Glutamatergic neuron (in vitro differentiated cells): ENCODE results near the gene AR. TPM values are rescaled to one million over a fixed set of nuclear protein-coding genes. Genes with fewer than 3 reads are reported as not detected.
"Not testable (repeated sequence)": the region's sequence is repeated elsewhere in the genome, so short reads cannot be mapped to it uniquely, and the experiment has no call there.

ENCODE experiments used
- DNase-seq: peaks from one replicate; pipeline ENCODE4 v3.0.0; 2022
- H3K27ac Mint-ChIP-seq: one replicate; pipeline ENCODE4 v1.8.0; 2020; ENCODE audit warnings: mild to moderate bottlenecking, mixed read lengths, inconsistent platforms; ENCODE audit not compliant: unreplicated experiment
- H3K27me3 Mint-ChIP-seq: one replicate; pipeline ENCODE4 v1.8.0; 2020; ENCODE audit warnings: mild to moderate bottlenecking, moderate library complexity, mixed read lengths, inconsistent platforms; ENCODE audit not compliant: unreplicated experiment
- H3K36me3 Mint-ChIP-seq: one replicate; pipeline ENCODE4 v1.8.0; 2020; ENCODE audit warnings: mild to moderate bottlenecking, mixed read lengths, inconsistent platforms; ENCODE audit not compliant: unreplicated experiment
- H3K4me1 Mint-ChIP-seq: one replicate; pipeline ENCODE4 v1.8.0; 2020; ENCODE audit warnings: mild to moderate bottlenecking, low read depth, mixed read lengths, inconsistent platforms; ENCODE audit not compliant: unreplicated experiment
- H3K4me3 Mint-ChIP-seq: one replicate; pipeline ENCODE4 v1.8.0; 2020; ENCODE audit warnings: mild to moderate bottlenecking, mixed read lengths, inconsistent platforms; ENCODE audit not compliant: unreplicated experiment
- H3K9me3 Mint-ChIP-seq: one replicate; pipeline ENCODE4 v1.8.0; 2020; ENCODE audit warnings: mild to moderate bottlenecking, moderate library complexity, mixed read lengths, inconsistent platforms; ENCODE audit not compliant: unreplicated experiment
- CTCF ChIP-seq: fragments of 200-600 bp; sonication (generic); IDR thresholded peaks from one replicate; pipeline ENCODE4 v1.5.0; 2021; ENCODE audit not compliant: partially characterized antibody, unreplicated experiment
- total RNA-seq: library from RNA; stranded (reverse); fragmentation: NEBNext Ultra II Directional; extraction: Animal tissue kit (Norgen Biotek cat#: 25700); gene quantifications from one replicate; pipeline ENCODE4 v1.2.1, GENCODE V29; 2021; ENCODE audit not compliant: unreplicated experiment

The AR gene
- total RNA-seq, 1 donor from 2014 or later = 0.56 TPM

- DNase-seq = no peak
- no peak for TF ChIP-seq CTCF
- H3K27me3 Mint-ChIP-seq = no peaks in the 10 kb centered on the region
- H3K27ac Mint-ChIP-seq = no peak overlapping the region
- H3K9me3 Mint-ChIP-seq = peaks cover 1% of the 10 kb centered on the region
- no peaks in the 10 kb centered on the region for H3K4me1 Mint-ChIP-seq
- H3K4me3 Mint-ChIP-seq = no peak overlapping the region
- H3K36me3 Mint-ChIP-seq = no peaks in the 10 kb centered on the region
Observed at GRCh38 chrX:67624325-67624724, 80.5 kb downstream of the AR start.

GRCh38 chrX:67635424-67635823 lies 91.6 kb downstream of the AR start:
- no peaks in the 10 kb centered on the region for H3K27me3 Mint-ChIP-seq
- peaks cover 1% of the 10 kb centered on the region for H3K9me3 Mint-ChIP-seq
- no peaks in the 10 kb centered on the region for H3K36me3 Mint-ChIP-seq
- no peak overlapping the region for H3K27ac Mint-ChIP-seq
- no peak for DNase-seq
- H3K4me1 Mint-ChIP-seq = no peaks in the 10 kb centered on the region
- no peak for TF ChIP-seq CTCF
- no peak overlapping the region for H3K4me3 Mint-ChIP-seq

- Mint-ChIP-seq H3K27me3 (no peaks in the 10 kb centered on the region), H3K4me1 (no peaks in the 10 kb centered on the region), H3K36me3 (no peaks in the 10 kb centered on the region), H3K9me3 (peaks cover 1% of the 10 kb centered on the region), H3K27ac (no peak overlapping the region), H3K4me3 (no peak overlapping the region)
- DNase-seq = no peak
- no peak for TF ChIP-seq CTCF
Observed at GRCh38 chrX:67636532-67636931, 92.7 kb downstream of the AR start.

- H3K4me1 Mint-ChIP-seq, H3K36me3 Mint-ChIP-seq, H3K4me3 Mint-ChIP-seq, H3K27me3 Mint-ChIP-seq, H3K27ac Mint-ChIP-seq, H3K9me3 Mint-ChIP-seq, DNase-seq: not testable (repeated sequence)
Observed at GRCh38 chrX:67637293-67637692, 93.5 kb downstream of the AR start.

- no peaks in the 10 kb centered on the region for H3K4me1 Mint-ChIP-seq
- H3K27me3 Mint-ChIP-seq = no peaks in the 10 kb centered on the region
- TF ChIP-seq CTCF = no peak
- no peak overlapping the region for H3K4me3 Mint-ChIP-seq
- H3K27ac Mint-ChIP-seq = no peak overlapping the region
- no peaks in the 10 kb centered on the region for H3K9me3 Mint-ChIP-seq
- no peak for DNase-seq
- H3K36me3 Mint-ChIP-seq = no peaks in the 10 kb centered on the region
Observed at GRCh38 chrX:67648361-67648760, 104.5 kb downstream of the AR start.
